ENCODE measurements around the gene GLP2R.

- TF ChIP-seq, protein P1, sequence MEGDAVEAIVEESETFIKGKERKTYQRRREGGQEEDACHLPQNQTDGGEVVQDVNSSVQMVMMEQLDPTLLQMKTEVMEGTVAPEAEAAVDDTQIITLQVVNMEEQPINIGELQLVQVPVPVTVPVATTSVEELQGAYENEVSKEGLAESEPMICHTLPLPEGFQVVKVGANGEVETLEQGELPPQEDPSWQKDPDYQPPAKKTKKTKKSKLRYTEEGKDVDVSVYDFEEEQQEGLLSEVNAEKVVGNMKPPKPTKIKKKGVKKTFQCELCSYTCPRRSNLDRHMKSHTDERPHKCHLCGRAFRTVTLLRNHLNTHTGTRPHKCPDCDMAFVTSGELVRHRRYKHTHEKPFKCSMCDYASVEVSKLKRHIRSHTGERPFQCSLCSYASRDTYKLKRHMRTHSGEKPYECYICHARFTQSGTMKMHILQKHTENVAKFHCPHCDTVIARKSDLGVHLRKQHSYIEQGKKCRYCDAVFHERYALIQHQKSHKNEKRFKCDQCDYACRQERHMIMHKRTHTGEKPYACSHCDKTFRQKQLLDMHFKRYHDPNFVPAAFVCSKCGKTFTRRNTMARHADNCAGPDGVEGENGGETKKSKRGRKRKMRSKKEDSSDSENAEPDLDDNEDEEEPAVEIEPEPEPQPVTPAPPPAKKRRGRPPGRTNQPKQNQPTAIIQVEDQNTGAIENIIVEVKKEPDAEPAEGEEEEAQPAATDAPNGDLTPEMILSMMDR (IDR thresholded peaks at IDR 0.05) = no peak
- no peak for TF ChIP-seq POLR2A (IDR thresholded peaks at IDR 0.05)
Observed at GRCh38 chr17:9830711-9831110, 5.0 kb downstream of the GLP2R start.
